ENCODE results near the gene PATE1.
"Not testable (repeated sequence)": the region's sequence is repeated elsewhere in the genome, so short reads cannot be mapped to it uniquely, and the experiment has no call there.

PATE1 gene, protein sequence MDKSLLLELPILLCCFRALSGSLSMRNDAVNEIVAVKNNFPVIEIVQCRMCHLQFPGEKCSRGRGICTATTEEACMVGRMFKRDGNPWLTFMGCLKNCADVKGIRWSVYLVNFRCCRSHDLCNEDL

DNA sequence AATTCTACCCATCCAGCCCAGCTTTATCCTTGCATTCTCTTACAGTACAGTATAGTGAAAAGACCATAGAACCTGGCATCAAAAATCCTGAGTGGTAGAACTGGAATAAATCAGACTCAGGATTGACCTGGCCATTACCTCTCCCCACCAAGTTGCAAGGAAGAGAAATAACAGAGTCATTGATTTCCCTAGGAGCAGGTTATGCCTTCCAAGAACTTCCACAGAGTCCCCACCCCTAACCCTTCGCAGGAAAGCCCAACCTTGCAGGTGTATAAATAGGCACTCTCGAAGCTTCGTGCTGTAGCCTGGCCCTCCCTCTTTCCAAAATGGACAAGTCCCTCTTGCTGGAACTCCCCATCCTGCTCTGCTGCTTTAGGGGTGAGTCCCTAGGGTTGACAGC, at the start of gene PATE1:
PATE1 (plus strand) TSS at position 301 of the 400 bp plus-strand sequence; CDS start at position 327, 26 bp downstream.
- DNase-seq, result no peak

DNA sequence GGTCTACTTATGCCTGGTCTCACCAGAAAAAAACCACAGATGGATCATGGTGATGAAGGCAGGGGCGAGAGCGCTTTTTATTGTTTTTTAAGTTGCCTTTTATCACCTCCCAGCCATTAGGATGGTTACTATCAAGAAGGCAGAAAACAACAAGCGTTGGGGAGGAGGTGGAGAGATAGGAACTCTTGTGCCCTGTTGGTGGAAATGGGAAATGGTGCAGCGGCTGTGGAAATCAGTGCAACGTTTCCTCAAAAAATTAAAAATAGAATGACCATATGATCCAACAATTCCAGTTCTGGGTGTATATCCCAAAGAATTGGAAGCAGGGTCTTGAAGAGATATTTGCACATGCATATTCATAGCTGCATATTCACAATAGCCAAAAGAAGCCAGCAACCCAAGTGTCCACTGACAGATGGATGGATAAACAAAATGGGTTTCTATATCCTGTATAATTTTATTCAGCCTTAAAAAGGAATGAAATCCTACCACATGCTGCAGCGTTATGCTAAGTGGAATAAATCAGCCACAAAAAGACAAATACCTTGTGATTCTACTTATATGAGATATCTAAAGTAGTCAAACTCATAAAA, 45.0 kb upstream of the PATE1 start:
- DNase-seq, result no peak

DNA sequence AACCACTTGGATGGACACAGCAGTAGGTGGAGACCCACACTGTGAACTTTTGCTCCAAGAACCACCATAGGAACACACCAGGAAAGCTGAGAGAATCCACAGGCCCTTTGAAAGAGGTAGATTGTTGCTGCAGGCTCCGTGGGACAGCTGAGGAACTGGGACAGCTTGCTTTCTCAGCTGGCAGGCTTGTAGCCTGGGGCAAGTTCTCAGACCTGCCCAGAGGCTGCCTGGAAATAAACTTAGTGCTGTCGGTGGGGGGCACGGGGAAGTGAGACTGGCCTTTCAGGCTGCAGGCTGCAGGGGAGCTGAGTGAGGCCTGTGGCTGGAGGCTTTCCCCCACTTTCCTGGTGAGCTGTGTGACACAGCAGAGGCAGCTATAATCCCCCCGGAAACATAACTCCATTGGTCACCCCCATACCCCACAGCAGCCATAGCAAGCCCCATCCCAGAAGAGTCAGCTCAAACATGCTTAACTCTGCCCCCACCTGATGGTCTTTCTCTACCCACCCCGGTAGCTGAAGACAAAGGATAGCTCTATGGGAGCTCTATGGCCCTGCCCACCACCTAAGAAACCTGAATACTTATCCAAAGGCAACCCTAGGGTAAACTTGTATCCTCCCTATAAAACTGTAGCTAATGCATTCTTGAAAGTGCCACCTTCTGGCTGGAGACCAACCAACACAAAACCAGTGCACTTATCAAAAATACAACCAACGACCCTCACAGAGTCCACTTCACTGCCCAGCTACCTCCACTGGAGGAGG, 44.0 kb upstream of the PATE1 start:
- DNase-seq, result peak; percentile 61

DNA sequence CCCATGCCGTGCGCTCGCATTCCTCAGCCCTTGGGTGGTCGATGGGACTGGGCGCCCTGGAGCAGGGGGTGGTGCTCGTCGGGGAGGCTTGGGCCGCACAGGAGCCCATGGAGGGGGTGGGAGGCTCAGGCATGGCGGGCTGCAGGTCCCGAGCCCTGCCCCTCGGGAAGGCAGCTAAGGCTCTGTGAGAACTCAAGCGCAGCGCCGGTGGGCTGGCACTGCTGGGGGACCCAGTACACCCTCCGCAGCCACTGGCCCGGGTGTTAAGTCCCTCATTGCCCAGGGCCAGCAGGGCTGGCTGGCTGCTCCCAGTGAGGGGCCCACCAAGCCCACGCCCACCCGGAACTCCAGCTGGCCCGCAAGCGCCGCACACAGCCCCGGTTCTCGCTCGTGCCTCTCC, 41.4 kb upstream of the PATE1 start:
- DNase-seq, result not testable (repeated sequence)

DNA sequence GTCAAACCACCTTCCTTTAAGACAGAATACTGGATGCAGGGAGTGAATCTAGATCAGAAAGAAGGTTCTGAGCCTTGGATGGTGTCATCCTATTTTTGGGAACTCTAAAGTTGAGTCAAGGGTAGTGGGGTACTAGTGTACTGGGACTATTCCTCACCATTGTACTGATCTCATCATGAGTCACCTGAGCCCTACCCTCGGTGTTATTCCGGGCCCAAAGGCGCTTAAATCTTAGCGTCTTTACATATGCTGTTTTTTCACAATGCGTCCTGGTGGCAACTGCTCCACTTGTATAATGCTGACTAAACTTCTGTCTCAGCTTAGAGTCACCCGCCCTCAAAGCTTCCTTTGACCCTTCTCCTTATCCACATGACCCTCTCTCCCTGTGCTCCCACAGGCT, 25.3 kb upstream of the PATE1 start:
- no peak for DNase-seq

DNA sequence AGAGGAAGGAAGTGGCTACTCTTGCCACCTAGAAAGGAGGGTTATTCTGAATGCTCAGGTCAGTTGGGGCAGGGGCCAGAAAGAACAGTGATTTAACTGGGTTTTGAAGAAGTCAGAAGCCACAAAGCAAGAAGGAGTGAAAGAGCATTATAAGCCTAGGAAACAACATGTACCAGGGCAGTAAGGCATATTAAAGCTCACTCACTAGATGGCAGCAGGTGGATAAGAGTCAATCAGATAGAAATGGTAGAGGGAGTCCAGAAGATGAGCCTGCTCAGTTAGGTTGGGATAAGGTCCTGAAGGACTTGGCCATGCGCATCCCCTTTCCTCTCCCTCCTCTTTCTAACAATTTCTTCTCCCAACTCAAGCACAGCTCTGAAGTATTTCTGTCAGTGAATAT, 22.0 kb upstream of the PATE1 start:
- peak; percentile 18 for DNase-seq

DNA sequence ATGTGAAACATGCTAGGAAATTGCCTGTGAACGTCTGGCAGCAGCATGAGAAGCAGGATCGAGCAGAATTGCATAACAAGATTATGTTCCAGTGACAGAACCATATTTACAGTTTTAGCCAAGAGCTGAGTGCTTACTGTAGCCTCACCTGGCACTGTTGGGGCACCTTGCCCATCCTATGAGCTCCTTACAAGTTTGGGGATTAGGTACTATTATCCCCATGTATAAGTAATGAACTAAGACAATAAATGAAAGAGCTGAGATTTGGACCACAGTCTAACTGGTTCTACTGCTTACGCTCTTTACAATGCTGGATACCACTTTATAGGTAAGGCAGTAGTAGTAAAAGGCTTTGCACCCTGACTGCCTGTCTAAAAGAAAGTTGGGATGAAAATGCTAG, 17.1 kb upstream of the PATE1 start:
- DNase-seq, result no peak

DNA sequence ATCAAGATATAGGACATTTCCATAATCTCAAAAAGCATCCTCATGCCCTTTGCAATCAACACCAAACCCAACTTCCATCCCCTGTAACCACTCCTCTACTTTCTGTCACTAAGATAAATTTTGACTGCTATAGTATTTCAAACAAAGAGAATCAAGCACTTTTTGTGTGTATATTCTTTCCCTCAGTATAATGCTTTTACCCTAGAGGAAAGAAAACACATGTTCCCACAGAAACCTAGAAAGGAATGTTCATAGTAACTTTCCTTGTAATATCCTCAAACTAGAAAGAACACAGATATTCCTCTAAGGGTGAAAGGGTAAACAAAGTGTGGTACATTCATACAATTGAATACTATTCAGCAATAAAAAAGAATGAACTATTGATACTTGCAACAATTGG, 5.5 kb upstream of the PATE1 start:
- DNase-seq, result no peak

DNA sequence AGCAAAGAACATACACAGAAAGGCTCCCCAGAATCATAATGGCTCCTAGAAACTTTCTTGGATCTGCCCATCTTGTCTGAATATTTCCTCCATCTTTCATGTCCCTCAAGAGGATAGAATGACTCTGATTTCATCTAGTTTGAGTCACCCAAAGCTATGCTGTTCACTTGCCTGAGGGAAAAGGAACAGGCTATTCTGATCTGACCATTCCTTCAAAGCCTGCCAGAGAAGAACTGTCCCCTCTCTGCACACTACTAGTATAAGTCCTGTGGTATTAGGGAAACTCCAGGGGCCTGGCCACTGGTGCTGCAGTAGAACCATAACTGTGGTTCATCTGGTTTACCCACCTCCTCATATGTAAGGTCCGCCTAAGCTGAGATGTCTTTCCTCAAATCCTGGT, 2.4 kb upstream of the PATE1 start:
- no peak for DNase-seq

DNA sequence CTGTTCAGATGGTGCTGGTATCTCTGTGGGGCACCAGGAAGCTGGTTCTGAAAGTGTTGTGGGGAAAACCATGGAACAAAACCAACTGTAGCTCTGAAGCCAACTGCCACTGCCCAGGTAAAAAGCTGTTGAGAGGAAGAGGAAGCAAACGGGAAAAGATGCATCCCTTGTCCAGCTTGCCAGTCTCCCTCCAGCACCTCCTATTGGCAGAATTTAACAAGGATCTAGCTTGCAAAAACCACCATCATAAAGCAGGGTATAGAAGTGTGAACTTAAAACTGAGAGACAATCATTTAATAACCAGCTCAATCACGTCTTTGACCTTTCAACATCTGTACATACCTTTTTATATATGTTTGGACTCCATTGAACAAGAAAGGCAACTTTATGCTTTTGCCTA, 4.5 kb downstream of the PATE1 start:
- DNase-seq, result no peak

DNA sequence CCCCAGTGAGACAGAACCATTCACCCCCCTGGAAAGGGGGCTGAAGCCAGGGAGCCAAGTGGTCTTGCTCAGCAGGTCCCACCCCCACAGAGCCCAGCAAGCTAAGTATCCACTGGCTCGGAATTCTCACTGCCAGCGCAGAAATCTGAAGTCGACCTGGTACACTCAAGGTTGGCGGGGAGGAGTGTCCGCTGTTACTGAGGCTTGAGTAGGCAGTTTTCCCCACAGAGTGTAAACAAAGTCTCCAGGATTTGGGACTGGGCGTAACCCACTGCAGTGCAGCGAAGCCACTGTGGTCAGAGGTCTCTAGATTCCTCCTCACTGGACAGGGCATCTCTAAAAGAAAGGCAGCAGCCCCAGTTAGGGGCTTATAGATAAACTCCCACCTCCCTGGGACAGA, 10.0 kb downstream of the PATE1 start:
- no peak for DNase-seq

DNA sequence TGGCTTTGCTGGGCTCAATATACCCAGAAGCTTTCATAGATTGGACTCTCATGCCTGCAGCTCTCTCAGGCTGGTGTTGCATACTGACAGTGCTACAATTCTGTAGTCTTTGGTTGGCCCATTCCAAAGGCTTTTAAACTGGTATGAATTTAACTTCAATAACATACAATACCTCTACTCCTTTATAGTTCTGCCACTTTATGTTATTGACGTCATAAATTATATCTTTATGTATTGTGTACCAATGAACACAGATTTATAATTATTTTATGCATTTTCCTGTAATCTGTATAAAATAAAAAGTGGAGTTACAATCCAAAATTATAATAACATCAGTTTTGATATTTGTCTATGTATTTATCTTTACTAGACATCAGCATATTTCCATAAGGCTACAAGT, 16.4 kb downstream of the PATE1 start:
- DNase-seq, result no peak

DNA sequence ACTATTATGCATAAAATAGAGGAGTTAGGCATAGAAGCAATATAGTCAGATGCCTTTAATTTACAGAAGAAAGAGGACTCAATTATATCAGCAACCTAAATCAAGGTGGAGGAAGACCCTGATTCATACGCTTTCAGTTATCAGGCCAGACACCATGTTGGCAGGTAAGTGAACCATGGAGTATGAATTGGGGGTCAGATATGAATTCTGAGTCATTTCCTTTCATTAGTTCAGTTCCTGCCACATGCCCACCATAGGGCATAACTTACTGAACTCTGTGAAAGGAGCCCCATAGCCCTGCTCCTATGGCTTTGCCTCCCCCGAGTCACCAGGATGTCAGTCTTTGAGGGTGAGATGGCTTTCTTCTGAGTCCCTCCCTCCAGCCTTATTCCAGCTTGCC, 17.4 kb downstream of the PATE1 start:
- DNase-seq, result no peak

DNA sequence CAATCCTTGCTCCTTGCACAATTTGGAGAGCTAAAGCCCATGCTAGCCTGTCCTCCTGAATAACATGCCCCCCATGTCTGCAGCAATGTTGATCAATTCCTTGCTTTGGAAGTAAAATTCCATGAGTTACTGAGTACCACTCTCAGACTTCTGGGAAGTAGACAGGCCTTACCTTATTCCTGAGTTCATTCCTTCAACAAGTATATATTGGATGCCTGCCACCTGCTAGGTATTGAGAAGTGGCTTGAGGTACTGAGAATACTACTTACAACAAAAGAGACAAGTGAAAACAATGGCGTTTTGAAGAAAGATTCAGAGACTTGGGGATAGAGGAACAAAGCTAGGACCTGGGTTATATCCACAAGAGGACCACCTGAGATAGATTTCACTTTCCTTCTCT, 20.2 kb downstream of the PATE1 start:
- no peak for DNase-seq

DNA sequence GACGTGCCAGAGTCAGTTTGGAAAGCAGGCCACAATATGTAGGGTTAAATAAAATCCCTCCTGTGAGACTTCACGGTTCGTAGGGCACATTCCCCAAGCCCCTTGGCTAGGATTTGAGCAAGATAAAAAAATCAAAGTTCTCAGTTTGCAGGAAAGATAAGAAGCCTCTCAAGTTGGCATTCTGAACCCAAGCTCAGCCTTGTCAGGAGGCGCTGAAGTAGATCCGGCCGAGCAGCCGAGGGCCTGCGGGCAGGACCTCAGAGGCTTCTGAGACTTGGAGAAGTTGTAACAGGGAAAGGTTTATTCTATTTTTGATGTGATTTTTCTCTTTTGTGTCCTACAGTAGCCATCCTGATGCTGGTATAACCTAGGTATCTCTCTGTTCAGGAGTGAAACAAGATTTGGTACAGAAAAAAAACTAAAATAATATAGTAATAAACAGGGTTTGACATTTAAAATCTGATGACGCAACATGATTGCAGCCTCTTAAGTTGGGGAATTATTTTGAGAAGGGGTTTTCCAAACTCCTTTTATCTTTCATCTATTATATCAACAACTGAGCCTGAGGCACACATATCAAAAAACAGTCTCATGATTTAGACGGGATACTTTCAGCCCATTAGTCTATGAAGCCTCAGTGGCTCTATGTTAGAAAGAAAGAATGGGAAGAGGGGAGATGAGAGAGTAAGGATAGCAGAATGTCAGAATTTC, 22.4 kb downstream of the PATE1 start:
- DNase-seq, result no peak

DNA sequence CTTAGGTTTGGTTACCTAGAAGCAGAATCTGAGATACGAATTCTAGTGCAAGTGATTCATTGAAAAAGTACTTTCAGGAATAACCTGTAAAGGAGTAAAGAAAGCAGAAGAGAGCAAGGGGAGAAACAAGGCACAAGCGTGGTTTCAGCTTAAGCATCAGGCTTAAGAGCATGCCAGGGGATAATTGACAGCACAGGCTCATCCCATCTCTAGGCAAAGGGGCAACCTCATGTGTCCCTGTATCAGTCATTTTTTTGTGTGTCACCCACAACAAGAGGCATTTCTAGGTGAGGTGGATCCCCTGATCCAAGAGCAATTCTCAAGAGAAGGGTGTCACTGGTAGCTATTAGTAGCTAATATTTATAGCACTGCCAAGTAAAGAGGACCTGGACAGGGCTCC, 24.5 kb downstream of the PATE1 start:
- DNase-seq, result no peak

DNA sequence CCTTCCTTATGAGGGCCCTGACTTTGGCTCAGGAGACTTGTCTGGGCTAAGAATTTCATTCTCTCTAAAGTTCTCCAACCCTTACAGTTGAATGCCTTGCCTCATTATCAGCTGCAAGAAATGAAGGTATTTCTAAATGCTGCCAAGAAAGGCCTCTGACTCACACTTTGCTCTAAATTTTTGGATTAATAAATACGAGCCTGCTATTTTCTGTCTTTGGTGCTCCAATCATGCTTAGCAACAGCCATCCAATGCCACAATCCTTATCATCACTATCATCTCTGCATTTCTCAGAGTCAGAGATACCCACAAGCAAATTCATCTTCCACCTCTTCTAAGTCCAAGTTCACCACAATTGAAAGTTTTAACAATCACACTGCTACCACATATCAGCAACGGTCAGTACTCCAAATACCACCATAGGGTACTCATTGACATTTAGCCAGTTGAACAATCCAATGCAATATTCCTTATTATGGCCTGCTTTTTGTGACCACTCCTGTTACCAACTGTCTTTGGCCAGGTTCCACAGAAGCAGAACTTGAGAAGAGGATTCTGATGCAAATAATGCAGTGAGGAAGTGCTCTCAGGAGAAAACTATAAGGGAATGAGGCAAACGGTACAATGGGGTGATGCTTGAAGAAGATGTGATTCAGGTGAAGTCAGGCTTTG, 26.9 kb downstream of the PATE1 start:
- DNase-seq, result no peak

DNA sequence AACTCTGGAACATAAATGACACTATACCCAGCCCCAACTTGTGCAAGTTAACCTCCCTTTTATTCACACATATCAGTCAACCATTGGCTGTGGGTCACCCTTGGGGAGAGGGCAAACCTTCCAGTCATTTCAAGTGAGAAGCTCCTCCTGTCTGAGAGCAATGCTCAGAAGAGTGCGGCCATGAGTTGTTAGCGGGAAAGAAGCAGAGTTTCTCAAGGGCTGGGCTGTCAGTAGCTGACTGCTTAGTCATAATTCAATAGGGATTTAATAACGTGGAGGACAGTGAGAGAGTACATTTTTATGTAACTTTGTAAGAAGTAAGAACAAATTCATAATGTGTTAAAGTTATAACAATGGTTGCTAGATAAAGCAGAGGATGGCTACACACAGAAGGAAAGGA, 27.4 kb downstream of the PATE1 start:
- DNase-seq, result no peak

DNA sequence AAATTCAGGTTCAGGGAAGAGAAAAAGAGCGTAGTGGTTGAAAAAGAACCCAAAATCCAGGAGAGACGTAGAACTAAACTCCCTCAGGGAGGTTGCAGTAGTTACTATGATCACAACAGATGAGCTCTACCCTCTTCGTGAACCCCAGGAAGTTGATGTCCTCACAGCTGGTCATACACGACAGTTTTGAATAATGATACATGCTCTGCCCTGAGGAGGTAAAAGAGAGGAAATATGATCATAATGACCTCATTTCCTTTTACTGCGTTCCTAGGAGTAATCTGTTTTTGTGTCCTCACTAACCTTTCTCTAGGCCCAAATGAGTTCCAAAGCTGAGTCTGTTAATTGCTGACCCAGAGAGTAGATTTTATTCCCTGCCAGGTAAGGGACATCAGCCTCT, 31.2 kb downstream of the PATE1 start:
- DNase-seq, result no peak

DNA sequence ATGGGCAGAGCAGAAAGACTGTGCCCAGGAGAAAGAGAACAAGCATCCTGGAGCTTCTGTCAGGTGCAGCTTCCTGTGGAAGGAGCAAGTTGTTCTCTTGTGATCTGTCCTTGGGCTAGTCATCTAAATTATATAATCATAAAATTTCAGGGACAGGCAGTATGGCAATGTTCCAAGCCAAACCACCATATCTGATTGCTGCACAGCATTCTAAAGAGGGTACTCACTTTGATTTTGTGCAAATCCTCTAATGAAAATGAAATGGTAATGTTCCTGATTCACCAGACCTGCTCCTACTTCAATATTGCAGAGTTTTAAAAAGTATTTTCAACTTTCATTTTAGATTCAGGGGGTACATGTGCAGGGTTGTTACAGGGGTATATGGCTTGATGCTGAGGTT, 32.6 kb downstream of the PATE1 start, which contains the start of gene PATE2:
PATE2 (minus strand) TSS at position 101 of the 400 bp plus-strand sequence; CDS start at position 46, 55 bp downstream.
- DNase-seq, result no peak

DNA sequence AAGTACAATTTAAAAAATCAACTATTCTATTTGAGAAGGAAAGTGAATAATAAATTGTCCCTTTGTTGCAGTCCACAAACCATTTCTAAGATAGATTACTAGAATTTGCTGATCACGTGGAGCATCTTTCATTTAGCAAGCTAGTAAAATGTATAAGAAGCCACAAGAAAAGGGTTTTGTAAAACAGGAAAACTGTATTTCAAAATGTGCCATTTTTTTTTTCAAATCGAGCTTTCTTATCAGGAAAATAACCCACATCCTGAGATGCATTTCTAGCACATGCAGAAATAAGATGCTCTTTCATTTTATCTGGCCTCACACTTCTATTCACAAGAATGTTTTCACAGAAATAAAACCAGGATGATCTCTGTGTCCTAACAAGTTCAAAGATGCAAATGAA, 38.6 kb downstream of the PATE1 start:
- no peak for DNase-seq

DNA sequence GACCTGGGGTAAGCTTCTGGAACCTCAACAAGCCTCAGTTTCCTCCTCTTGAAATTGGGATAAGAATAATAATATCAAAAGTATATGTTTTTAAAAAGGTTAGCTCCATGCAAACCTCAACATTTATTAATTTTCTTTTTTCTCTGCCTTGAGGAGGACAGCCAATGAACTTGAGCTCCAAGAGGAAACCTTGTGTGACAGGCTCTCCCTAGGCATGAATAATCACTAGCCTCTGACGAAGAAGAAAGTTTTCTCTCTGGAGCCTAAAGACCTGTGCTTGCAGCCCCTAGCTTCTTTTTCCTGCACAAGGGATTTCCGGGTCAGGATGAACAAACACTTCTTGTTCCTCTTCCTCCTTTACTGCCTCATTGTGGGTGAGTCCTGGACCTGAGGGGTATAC, 41.7 kb downstream of the PATE1 start, which contains the start of gene PATE3:
PATE3 (plus strand) TSS at position 301 of the 400 bp plus-strand sequence; CDS start at position 326, 25 bp downstream.
- DNase-seq, result peak; percentile 12

DNA sequence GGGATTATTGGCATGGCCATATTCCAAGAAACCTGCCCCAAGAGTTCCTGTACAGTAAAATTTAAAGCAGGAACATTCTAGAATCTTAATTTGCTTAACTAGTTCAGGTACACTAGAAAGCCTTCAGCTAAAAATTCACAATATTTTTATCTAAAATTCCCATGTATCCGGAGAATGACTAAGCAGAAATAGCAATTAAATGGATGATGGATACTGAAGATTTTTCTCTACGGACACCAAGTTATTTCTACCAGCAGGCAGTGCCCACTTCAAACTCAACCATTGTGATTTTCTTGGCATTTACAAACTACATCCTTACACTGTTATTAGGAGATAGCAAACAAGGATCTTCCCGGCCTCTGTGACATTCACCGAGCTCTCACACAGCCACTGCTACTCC, 44.7 kb downstream of the PATE1 start:
- no peak for DNase-seq

Measured in MV-4-11 (cell line).